SU-DHL-6 (cell line): ENCODE measurements around the gene MTMR8.

ENCODE experiments used
- EZH2phosphoT487 ChIP-seq: fragments of 200-600 bp; sonication (generic), shearing (Covaris generic); conservative IDR thresholded peaks from 2 replicates; pipeline ENCODE4 v1.6.1; 2018; ENCODE audit warnings: mild to moderate bottlenecking, antibody characterized with exemption, low read length, moderate library complexity, mixed read lengths
- TF ChIP-seq, protein P1 (sequence below): fragments of 200-600 bp; sonication (generic); IDR thresholded peaks from one replicate; pipeline ENCODE4 v1.5.1; 2017; ENCODE audit warnings: antibody characterized with exemption, mild to moderate bottlenecking, low read length, moderate library complexity; ENCODE audit not compliant: insufficient read depth, poor library complexity, severe bottlenecking

DNA sequence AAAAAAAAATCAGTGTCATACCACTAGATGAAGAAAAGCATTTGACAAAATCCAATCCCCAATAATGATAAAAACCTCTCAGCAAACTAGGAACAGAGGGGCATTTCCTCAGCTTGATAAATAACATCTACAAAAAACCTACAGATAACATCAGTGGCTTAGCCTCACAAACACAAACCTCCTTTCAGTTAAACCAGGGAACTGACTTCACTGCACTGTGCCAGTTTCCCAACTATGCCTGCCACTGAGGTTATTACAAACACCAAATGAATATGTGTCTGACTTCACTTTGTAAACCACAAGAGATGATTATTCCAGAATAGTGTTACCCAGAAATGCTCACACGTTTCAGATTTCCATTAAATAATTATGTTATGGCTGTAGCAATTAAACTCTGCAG is 15.3 kb downstream of the MTMR8 start:
- TF ChIP-seq, protein P1, sequence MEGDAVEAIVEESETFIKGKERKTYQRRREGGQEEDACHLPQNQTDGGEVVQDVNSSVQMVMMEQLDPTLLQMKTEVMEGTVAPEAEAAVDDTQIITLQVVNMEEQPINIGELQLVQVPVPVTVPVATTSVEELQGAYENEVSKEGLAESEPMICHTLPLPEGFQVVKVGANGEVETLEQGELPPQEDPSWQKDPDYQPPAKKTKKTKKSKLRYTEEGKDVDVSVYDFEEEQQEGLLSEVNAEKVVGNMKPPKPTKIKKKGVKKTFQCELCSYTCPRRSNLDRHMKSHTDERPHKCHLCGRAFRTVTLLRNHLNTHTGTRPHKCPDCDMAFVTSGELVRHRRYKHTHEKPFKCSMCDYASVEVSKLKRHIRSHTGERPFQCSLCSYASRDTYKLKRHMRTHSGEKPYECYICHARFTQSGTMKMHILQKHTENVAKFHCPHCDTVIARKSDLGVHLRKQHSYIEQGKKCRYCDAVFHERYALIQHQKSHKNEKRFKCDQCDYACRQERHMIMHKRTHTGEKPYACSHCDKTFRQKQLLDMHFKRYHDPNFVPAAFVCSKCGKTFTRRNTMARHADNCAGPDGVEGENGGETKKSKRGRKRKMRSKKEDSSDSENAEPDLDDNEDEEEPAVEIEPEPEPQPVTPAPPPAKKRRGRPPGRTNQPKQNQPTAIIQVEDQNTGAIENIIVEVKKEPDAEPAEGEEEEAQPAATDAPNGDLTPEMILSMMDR: no peak
- TF ChIP-seq EZH2phosphoT487: no peak
